H9 (cell line): Measurements from ENCODE around the gene FAM13A. TPM values are rescaled to one million over a fixed set of nuclear protein-coding genes. Genes with fewer than 3 reads are reported as not detected.

ENCODE experiments used
- DNase-seq: peaks from one replicate; pipeline ENCODE4 v3.0.0-alpha.2; 2017
- H2AFZ ChIP-seq: one replicate; pipeline ENCODE4 v1.6.1; 2013; ENCODE audit warnings: mild to moderate bottlenecking, low read length, control low read depth, moderate library complexity
- H2AK5ac ChIP-seq: 2 replicates; pipeline ENCODE4 v1.6.1; 2013; ENCODE audit warnings: low read length, control low read depth, mixed read lengths; ENCODE audit not compliant: insufficient read length
- H2BK120ac ChIP-seq: one replicate; pipeline ENCODE4 v1.6.1; 2013; ENCODE audit warnings: low read depth, mild to moderate bottlenecking, low read length, control low read depth, inconsistent platforms; ENCODE audit not compliant: poor library complexity, severe bottlenecking
- H2BK12ac ChIP-seq: 2 replicates; pipeline ENCODE4 v1.6.1; 2013; ENCODE audit warnings: low read length, control low read depth, mixed read lengths, low read depth; ENCODE audit not compliant: insufficient read length
- H2BK15ac ChIP-seq: 2 replicates; pipeline ENCODE4 v1.6.1; 2013; ENCODE audit warnings: low read depth, low read length, control low read depth
- H2BK20ac ChIP-seq: one replicate; pipeline ENCODE4 v1.6.1; 2013; ENCODE audit warnings: low read depth, mild to moderate bottlenecking, low read length, control low read depth, inconsistent platforms; ENCODE audit not compliant: poor library complexity, severe bottlenecking
- H2BK5ac ChIP-seq: 2 replicates; pipeline ENCODE4 v1.6.1; 2013; ENCODE audit warnings: low read length, control low read depth, mixed read lengths; ENCODE audit not compliant: insufficient read length
- H3K14ac ChIP-seq: 2 replicates; pipeline ENCODE4 v1.6.1; 2013; ENCODE audit warnings: low read length, control low read depth; ENCODE audit not compliant: insufficient read depth
- H3K18ac ChIP-seq: 2 replicates; pipeline ENCODE4 v1.6.1; 2013; ENCODE audit warnings: low read depth, mild to moderate bottlenecking, mixed read lengths, low read length, control low read depth; ENCODE audit not compliant: insufficient read length
- H3K23ac ChIP-seq: 2 replicates; pipeline ENCODE4 v1.6.1; 2013; ENCODE audit warnings: low read length, control low read depth, mixed read lengths, low read depth; ENCODE audit not compliant: insufficient read length
- H3K23me2 ChIP-seq: 2 replicates; pipeline ENCODE4 v1.6.1; 2013; ENCODE audit warnings: low read depth, mild to moderate bottlenecking, mixed read lengths, low read length, control low read depth; ENCODE audit not compliant: insufficient read length, poor library complexity, severe bottlenecking
- H3K27ac ChIP-seq: 2 replicates; pipeline ENCODE4 v1.5.1; 2013; ENCODE audit warnings: low read length, control low read depth, mixed read lengths, low read depth; ENCODE audit not compliant: insufficient read length
- H3K27me3 ChIP-seq: 2 replicates; pipeline ENCODE4 v1.6.1; 2013; ENCODE audit warnings: low read length, control low read depth, inconsistent platforms; ENCODE audit not compliant: insufficient read depth
- H3K4ac ChIP-seq: 2 replicates; pipeline ENCODE4 v1.6.1; 2013; ENCODE audit warnings: low read depth, mild to moderate bottlenecking, control low read depth, inconsistent platforms, low read length, moderate library complexity
- H3K4me1 ChIP-seq: 2 replicates; pipeline ENCODE4 v1.6.1; 2013; ENCODE audit warnings: low read length, control low read depth, inconsistent platforms; ENCODE audit not compliant: insufficient read depth
- H3K4me2 ChIP-seq: 2 replicates; pipeline ENCODE4 v1.6.1; 2013; ENCODE audit warnings: low read length, control low read depth, mixed read lengths; ENCODE audit not compliant: insufficient read length, insufficient read depth
- H3K56ac ChIP-seq: 2 replicates; pipeline ENCODE4 v1.6.1; 2013; ENCODE audit warnings: low read depth, mild to moderate bottlenecking, mixed read lengths, low read length, control low read depth; ENCODE audit not compliant: insufficient read length
- H3K79me1 ChIP-seq: 2 replicates; pipeline ENCODE4 v1.6.1; 2013; ENCODE audit warnings: low read depth, mild to moderate bottlenecking, moderate library complexity, low read length, control low read depth, inconsistent platforms; ENCODE audit not compliant: insufficient read depth, poor library complexity, severe bottlenecking
- H3K79me2 ChIP-seq: 2 replicates; pipeline ENCODE4 v1.6.1; 2013; ENCODE audit warnings: low read length, control low read depth, inconsistent platforms; ENCODE audit not compliant: insufficient read depth
- H3K9ac ChIP-seq: 2 replicates; pipeline ENCODE4 v1.6.1; 2013; ENCODE audit warnings: low read length, control low read depth, mixed read lengths; ENCODE audit not compliant: insufficient read length; ENCODE audit errors: extremely low read depth
- H3K9me3 ChIP-seq: one replicate; pipeline ENCODE4 v1.6.1; 2013; ENCODE audit warnings: low read depth, low read length, inconsistent platforms; ENCODE audit not compliant: control insufficient read depth
- H3T11ph ChIP-seq: one replicate; pipeline ENCODE4 v1.6.1; 2013; ENCODE audit warnings: mild to moderate bottlenecking, low read length, control low read depth, inconsistent platforms
- H4K20me1 ChIP-seq: one replicate; pipeline ENCODE4 v1.6.1; 2013; ENCODE audit not compliant: control insufficient read depth, insufficient read length, insufficient read depth
- H4K5ac ChIP-seq: 2 replicates; pipeline ENCODE4 v1.6.1; 2013; ENCODE audit warnings: low read depth, mild to moderate bottlenecking, mixed read lengths, low read length, control low read depth; ENCODE audit not compliant: insufficient read length
- H4K8ac ChIP-seq: replicated peaks from 2 replicates; pipeline ENCODE4 v1.6.1; 2013; ENCODE audit warnings: low read length, control low read depth, mixed read lengths, low read depth; ENCODE audit not compliant: insufficient read length
- H4K91ac ChIP-seq: 2 replicates; pipeline ENCODE4 v1.6.1; 2013; ENCODE audit warnings: low read depth, mild to moderate bottlenecking, moderate library complexity, mixed read lengths, low read length, control low read depth; ENCODE audit not compliant: insufficient read length
- H3K27ac Mint-ChIP-seq, 3 experiments: 2 replicates in 2 of 3; 3 replicates in 1 of 3; pipeline ENCODE4 v1.8.0; 2020 to 2021; ENCODE audit warnings: mixed read lengths in 3 of 3, mild to moderate bottlenecking in 1 of 3, moderate library complexity in 1 of 3
- H3K27me3 Mint-ChIP-seq: 2 replicates; pipeline ENCODE4 v1.8.0; 2021; ENCODE audit warnings: low read depth, mild to moderate bottlenecking, moderate library complexity, mixed read lengths
- H3K36me3 Mint-ChIP-seq, 3 experiments: 2 replicates in 2 of 3; 3 replicates in 1 of 3; pipeline ENCODE4 v1.8.0; 2020 to 2021; ENCODE audit warnings: low read depth in 3 of 3, mixed read lengths in 3 of 3; ENCODE audit not compliant: insufficient read depth in 1 of 3
- H3K4me1 Mint-ChIP-seq, 2 experiments: 2 replicates each; pipeline ENCODE4 v1.8.0; 2020; ENCODE audit warnings: mixed read lengths in 2 of 2
- H3K4me3 Mint-ChIP-seq, 2 experiments: 2 replicates in 1 of 2; 3 replicates in 1 of 2; pipeline ENCODE4 v1.8.0; 2020 to 2021; ENCODE audit warnings: mild to moderate bottlenecking in 2 of 2, mixed read lengths in 2 of 2, moderate library complexity in 1 of 2
- H3K9me3 Mint-ChIP-seq, 2 experiments: 2 replicates in 1 of 2; 3 replicates in 1 of 2; pipeline ENCODE4 v1.8.0; 2020; ENCODE audit warnings: mild to moderate bottlenecking in 2 of 2, mixed read lengths in 2 of 2, moderate library complexity in 1 of 2
- CTCF ChIP-seq: fragments of 200-600 bp; sonication (generic); conservative IDR thresholded peaks from 3 replicates; pipeline ENCODE4 v1.8.0; 2021; ENCODE audit warnings: antibody characterized with exemption, mild to moderate bottlenecking
- WGBS: extraction: QIAGEN DNeasy Blood & Tissue Kit; methylation state at CpG from one replicate; pipeline ENCODE4 v1.1.7; 2013; ENCODE audit warnings: missing lambda C conversion rate, low lambda C conversion rate, mixed read lengths; ENCODE audit not compliant: insufficient read length; ENCODE audit errors: extremely low coverage; 5-methylcytosine and 5-hydroxymethylcytosine counted together
- total RNA-seq: library from RNA; stranded (reverse); gene quantifications from 2 replicates; pipeline ENCODE4 v1.2.1, GENCODE V29; 2021

The FAM13A gene
- total RNA-seq, 1 experiment from 2014 or later: 12.7 TPM

GRCh38 chr4:88735564-88735963 lies 321.4 kb downstream of the FAM13A start:
- no peaks in the 10 kb centered on the region for H3K9me3 ChIP-seq
- Mint-ChIP-seq H3K4me3 (no peak overlapping the region), H3K27me3 (no peaks in the 10 kb centered on the region), H3K4me1 (peaks cover 29 to 38% of the 10 kb centered on the region in 2 experiments), H3K27ac (no peak overlapping the region), H3K36me3 (peaks cover 0 to 20% (median 7%) of the 10 kb centered on the region in 3 experiments; a peak in 6 of 7 replicates), H3K9me3 (no peaks in the 10 kb centered on the region)
- H2BK5ac ChIP-seq: no peak overlapping the region
- H3K56ac ChIP-seq: no peak overlapping the region
- no peak overlapping the region for H2AFZ ChIP-seq
- H3K9ac ChIP-seq: no peak overlapping the region
- H4K5ac ChIP-seq: no peak overlapping the region
- H3T11ph ChIP-seq: no peak overlapping the region
- peaks cover 12% of the 10 kb centered on the region for H3K4me1 ChIP-seq
- no peaks in the 10 kb centered on the region for H3K79me2 ChIP-seq
- H3K14ac ChIP-seq: no peak overlapping the region
- H2AK5ac ChIP-seq: no peak overlapping the region
- no peak overlapping the region for H2BK120ac ChIP-seq
- no peak for DNase-seq
- no peak overlapping the region for H2BK12ac ChIP-seq
- H4K8ac ChIP-seq: no peak overlapping the region
- TF ChIP-seq CTCF: no peak
- H2BK15ac ChIP-seq: no peak overlapping the region
- H4K20me1 ChIP-seq: no peaks in the 10 kb centered on the region
- WGBS: no CpG with 5 or more reads among the region's 1 CpG
- no peaks in the 10 kb centered on the region for H3K27me3 ChIP-seq
- no peak overlapping the region for H3K23ac ChIP-seq
- no peak overlapping the region for H3K27ac ChIP-seq
- H3K18ac ChIP-seq: no peak overlapping the region
- no peak overlapping the region for H3K4me2 ChIP-seq
- H3K79me1 ChIP-seq: no peaks in the 10 kb centered on the region
- H3K4ac ChIP-seq: no peak overlapping the region
- no peaks in the 10 kb centered on the region for H3K23me2 ChIP-seq
- H4K91ac ChIP-seq: no peak overlapping the region
- H2BK20ac ChIP-seq: no peak overlapping the region
